HG03135 (cell line): Measurements from ENCODE around the gene SPP2.

Source experiments
- ATAC-seq: cut with Tn5 transposase; IDR thresholded peaks from one replicate; pipeline ENCODE4 v1.9.1; 2021; ENCODE audit warnings: mild to moderate bottlenecking, moderate library complexity; ENCODE audit not compliant: unreplicated experiment

Gene SPP2, protein sequence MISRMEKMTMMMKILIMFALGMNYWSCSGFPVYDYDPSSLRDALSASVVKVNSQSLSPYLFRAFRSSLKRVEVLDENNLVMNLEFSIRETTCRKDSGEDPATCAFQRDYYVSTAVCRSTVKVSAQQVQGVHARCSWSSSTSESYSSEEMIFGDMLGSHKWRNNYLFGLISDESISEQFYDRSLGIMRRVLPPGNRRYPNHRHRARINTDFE

DNA sequence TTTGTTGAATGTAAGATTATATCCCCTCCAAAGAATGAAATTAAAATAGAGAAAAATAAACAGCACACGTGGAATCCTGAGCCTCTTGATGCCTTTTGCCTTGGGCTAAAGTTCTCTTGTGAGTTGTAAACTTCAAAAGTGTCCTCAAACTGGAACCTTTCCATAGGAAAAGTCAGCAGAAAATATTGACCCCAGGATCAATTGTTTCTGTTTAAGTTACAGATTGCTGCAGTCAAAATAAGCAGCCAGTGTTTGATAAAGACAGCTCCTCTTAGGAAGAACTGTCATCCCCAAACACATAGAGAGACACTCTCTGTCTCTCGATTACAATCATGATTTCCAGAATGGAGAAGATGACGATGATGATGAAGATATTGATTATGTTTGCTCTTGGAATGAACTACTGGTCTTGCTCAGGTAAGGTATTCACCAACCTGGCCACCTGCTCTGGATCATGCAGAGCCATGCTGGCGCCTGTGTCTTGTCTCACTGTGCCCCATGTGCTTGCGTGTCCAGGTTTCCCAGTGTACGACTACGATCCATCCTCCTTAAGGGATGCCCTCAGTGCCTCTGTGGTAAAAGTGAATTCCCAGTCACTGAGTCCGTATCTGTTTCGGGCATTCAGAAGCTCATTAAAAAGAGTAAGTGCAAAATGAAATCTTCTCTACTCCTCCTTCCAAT, at the start of gene SPP2:
TSS of gene SPP2 (plus strand) at position 248 of the 681 bp plus-strand sequence. CDS start at position 333, 85 bp downstream.
- ATAC-seq, result no peak

DNA sequence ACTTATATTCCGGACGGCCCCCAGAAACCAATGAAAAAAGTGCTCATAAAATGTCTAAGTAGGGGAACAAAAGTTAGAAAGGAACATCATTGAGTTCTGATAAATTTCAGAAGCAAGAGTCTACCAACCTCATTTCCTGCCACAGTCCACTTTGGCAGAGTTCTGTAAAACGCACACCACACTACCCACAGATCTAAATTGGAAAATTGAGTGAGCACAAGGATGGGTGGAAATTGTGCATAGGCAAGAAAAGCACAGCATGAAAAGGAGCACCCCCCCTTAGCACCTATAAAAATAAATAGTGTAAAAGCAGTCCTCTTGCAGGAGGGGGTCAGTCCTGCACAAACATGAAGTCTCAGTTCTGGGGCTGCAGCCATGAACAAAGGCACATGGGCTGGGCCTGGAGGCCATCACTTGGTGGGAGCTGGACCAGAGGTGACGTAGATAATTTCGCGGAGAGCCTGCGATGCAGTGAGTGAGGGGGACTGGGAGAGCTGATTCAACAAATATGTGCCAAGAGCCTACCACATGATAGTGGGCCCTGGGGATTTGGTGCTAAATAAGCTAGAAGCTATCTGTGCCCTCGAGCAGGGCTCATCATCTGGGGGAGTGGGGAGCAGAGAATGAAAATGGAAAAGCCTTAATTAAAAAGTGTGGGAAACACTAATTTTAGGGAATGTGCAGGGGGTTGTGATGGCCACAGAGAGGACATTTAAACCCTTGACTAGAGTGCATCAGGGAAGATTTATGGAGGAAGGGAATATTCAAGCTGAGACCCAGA, 48.9 kb upstream of the SPP2 start:
- no peak for ATAC-seq

DNA sequence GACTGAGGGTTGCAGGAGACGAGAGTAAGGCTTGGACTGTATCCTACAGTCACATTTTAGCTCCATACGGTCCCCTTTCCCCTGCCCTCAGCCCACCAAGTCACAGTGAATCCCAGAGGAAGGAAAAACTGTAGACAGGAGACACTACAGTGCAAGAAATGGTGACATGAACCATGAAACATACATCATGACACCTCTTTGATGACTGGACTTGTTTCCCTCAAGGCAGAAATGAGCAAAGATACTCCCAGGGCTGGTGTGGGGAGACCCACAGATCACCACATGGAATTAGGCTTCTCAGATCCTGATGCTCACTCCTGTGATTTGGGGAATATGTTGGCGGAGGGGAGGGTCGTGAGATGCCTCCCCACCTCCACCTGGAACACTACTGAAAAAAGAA, 48.2 kb upstream of the SPP2 start:
- no peak for ATAC-seq

DNA sequence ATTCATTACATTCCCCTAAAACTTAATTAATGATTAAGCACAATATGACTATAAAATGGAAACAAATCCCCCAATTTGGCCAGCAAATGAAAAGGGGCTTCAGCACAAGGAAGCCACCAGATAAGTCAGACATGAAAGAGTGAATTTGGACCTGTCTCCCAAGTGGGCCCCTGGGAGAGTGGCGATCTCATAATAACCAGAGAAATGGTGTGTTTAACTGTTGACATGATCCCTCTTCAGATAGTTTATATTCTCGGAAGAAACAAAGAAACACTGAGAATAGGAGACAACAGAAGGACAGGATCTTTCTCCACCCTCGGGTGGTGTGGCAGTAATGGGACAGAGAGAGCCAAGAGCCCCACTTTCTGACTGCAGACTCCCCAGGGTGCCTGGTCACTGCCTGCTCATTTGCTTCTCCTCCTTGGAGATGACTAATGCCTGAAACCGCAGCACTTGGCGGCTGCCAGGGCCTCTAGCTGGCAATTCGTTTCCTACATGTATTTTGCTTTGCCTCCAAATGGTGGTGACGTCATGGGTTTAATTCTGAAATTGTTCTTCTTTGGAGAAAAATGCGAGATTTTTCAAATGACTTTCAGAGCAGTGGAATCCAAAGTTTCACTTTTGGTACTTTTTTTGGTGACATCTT, 46.4 kb upstream of the SPP2 start:
- ATAC-seq, result no peak

DNA sequence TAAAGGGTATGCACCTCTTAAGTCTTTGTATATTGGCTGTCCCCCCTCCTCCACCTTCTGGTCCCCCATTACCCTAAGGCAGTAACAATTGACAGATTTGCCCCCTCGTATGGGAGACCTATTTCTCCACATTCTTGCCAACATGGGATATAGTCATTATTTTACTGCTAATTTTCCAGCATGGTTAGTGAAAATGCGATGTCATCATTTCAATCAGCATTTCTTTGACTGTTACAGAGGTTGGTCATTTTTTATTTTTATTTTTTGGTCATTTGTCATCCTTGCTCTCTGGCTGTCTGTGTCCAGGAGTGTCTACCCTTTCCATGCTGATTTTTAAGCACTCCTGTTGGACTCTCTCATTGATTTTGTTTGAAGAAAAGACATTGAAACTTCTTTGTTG, 45.4 kb upstream of the SPP2 start:
- no peak for ATAC-seq

DNA sequence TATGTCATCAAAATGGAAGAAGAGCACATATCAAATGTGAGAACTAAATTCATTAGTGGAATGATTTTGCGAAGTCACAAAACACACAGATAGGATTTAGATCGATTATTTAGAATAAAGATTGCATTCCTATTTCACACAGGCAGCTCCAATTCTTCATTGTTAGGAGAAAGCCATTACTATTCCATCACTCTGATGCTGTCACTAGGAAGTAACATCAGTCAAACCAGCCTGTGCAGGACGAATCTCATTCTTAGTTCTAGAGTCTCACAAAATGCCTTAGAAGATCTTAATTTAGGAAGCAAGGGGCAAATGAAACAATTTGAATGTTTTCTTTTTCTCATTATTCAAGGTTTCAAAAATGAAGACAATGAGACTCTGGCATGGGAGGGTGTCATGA, 44.0 kb upstream of the SPP2 start:
- ATAC-seq, result no peak

DNA sequence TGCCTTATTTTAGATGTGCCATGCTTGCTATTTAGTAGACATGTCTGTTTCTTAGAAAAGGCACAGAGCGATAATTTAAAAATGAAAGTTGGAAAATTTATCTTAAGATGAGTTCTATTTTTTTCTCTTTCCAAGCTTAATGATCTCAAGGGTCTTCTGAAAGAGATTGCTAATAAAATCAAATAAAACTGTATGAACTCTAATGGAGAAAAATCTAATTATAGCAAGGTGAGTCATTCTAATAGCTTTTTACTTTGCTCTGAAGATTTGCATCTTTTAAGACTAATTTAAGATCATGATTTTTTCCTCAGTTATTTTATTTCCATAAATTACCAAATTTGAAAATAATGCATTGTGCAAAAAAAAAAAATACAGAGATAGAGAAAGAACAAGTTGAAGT, 36.1 kb upstream of the SPP2 start:
- no peak for ATAC-seq

DNA sequence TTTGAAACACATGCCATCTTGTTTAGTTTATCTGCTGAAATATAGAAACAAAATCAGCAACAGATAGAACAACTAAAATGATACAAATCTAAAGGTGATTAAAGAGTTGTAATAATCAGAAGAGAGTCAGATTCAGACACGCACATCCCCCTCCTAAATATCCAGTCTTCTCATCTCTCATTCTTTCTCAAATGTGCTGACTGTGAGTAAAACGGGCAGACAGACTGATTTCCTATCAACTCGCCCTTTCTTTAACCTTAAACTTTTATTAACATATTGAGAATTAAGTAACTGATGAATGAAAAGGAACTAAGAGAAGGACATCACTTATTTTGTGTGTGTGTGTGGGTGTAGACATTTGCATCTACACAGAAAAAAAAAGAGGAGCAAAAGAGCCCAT, 34.6 kb upstream of the SPP2 start:
- ATAC-seq, result no peak

DNA sequence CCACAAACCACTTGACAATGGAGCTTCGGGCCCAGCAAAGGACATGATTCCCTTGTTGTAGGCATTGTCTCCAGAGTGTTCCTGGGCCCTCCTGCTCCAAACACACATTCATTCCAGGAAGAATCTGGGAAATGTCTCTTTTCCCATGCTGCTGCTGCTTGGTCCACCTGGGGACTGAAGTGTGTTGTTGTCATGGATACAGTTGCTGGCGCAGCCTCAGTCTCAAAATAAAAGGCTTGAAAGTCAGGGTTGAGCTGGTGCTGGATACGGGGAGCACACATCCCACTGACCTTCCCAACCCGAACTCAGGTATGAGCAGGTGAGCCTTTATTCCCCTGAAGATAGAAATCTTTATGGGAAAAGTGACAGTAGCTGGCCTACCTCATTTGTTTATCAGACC, 30.6 kb upstream of the SPP2 start:
- no peak for ATAC-seq

DNA sequence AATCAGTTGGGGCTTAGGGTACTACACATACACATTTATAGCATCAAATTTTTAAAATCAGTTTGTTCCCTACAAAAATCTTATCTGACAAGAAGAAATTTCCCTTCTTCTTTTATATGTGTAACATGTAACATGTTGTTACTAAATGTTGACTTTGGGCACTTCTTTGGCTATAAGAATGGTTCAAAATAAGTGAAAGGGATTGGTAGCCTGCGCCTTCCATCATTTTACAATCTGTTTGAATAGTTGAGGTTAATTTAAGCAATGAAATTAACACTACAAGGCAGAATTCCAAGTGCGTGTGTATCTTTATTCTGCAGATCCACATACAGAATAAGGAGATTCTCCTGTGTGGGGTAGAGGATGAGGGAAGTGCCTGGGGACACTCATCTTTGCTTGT, 30.2 kb upstream of the SPP2 start:
- ATAC-seq, result no peak

DNA sequence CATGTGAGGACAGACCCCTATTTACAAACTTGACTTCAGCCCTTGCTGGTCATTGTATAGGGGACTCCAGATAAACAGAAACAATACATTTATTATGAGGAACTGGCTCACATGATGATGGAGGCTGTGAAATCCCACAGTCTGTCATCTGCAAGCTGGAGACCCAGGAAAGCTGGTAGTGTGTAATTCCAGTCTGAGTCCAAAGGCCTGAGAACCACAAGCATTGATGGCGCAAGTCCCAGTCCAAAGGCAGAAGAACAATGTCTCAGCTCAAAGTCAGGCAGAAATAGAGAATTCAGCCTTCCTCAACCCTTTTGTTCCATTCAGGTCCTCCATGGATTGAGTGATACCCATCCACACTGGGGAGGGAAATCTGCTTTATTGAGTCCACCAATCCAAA, 28.1 kb upstream of the SPP2 start:
- ATAC-seq, result no peak

DNA sequence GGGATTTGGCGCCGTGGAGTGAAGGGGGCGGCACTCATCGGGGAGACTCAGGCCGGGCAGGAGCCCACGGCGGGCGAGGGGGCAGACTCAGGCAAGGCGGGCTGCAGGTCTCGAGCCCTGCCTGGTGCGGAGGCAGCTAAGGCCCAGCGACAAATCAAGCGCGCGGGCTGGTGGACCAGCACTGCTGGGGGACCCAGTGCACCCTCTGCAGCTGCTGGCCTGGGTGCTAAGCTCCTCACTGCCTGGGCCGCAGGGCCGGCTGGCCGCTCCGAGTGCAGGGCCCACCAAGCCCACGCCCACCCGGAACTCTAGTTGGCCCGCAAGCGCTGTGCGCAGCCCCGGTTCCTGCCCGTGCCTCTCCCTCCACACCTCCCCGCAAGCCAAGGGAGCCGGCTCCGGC, 26.2 kb upstream of the SPP2 start:
- ATAC-seq, result no peak

DNA sequence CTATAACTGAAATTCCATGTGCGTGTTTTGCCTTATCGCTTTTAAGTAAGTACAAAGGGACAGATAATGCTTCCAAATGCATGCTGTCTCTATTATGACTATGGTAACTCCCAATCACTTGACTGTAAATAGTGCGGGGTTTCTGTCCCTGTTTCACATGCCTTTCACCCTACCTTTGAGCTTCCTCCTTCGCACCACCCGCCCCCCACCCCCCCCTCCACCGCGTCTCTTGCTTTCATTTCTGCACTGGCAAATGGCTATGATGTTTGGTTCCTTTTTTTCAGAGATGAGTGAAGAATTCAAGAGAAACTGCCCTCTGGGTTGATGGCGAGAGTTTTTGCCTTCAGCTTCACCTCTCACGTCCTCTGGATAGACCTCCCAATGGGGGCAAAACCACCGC, 25.0 kb upstream of the SPP2 start:
- ATAC-seq, result no peak

DNA sequence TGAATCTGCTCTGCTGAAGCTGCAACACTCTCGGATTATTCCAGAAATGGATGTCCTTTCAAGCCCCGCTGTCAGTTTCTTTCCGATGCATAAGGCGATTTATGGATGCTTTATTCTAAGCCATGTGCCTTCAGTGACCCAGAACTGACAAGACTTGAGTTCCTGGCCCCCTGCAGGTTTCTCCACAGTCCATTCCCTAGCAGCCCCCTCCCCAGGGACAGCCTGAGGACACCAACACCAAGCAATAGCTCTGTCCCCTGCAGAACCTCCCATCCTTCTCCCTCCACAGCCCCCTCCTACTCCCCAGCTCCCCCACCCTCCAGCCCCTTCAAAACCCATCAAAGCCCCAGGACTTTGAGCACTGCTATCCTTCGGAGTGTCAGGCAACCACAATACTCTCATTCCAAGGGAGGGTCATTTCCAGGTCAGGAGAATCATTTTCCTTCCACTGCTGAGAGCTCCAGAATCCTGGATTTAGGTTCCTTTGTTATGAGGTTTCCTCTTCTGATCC, 24.6 kb upstream of the SPP2 start:
- no peak for ATAC-seq

DNA sequence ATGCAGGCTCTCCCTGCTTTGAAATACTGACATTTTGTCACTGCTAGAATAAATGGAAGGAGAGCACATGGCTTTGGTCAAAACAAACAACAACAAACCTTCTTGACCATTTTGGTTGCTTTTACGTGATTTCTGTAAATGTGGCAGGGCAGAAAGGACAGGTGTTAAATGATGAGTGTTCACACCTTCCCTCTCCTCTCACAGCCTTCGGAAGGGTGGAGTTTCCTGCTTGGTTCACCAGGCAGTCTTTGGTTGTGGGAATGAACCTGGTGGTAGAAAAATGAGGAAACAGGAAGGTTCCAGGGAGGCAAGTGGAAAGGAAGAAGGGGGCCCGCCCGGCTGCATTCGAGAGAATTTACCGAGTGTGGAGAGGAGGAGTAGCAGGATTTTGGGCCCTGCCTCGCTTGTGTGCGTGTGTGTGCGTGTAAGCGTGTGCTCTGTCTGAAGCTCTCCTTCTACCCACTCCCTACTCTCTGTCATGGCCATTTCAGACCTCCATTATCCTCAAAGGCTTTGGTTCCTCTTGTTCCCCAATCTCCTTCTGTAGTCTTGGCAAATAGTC, 23.7 kb upstream of the SPP2 start:
- no peak for ATAC-seq

DNA sequence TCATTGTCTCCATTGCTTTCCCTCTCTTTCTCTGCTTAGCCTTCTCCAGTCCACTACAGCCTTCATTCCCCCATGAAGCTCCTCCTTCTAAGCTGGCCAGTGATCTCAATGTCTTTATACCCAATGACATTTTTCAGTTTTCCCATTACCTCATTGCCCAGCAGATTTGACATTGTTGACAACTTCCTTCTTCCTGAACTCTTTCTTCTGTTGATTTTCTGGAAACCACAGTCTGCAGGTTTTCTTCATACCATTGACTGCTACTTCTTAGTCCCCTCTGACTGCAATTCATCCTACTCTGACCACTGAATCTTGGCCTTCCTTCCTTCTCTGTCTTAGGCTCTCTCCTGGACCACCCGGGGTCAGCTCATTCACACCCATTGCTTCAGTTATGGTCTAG, 22.9 kb upstream of the SPP2 start:
- ATAC-seq, result no peak

DNA sequence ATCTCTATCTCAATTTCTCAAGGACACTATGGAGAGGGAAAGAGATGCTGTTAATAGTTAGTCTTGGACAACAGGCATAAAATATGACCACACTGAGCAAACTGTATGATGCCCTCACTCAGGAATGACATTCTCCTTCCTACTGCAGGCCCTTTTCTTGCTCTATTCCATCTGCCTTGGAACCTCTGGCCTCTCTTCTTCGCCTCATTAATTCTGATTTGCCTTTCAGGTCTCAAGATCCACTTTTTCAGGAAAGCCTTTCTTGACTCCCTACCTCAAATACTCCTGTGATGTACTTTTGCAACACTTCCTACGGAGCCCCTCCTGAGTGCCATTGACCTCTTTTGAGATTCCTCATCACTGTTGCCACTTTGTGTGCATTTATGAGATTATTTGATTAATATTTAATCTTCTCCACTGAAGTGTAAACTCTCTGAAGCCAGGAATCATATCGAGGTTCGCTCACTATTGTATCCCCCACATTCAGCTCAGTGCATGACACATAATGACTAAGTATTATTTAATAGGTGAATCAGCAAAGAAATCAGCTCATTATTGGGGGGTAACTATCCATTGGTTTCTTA, 21.3 kb upstream of the SPP2 start:
- ATAC-seq, result no peak

DNA sequence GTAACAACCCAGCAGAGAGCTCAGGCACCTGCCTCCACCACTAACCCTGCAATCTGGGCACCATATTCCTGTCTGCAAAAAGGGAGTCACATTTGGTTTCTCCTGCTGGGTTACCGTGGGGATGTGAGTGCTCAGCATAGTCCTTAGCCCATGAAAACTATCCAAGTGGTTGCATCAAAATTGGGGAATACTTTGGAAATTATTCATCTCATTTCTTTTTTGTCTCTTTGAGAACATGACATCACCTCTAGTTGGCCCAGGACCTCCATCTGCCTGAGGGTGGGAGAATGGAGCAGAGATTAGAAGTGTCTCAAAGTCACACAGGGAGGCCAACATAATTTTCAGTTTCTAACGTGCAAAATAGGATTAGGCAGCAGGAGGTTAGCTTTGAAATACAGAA, 19.3 kb upstream of the SPP2 start:
- ATAC-seq, result no peak

DNA sequence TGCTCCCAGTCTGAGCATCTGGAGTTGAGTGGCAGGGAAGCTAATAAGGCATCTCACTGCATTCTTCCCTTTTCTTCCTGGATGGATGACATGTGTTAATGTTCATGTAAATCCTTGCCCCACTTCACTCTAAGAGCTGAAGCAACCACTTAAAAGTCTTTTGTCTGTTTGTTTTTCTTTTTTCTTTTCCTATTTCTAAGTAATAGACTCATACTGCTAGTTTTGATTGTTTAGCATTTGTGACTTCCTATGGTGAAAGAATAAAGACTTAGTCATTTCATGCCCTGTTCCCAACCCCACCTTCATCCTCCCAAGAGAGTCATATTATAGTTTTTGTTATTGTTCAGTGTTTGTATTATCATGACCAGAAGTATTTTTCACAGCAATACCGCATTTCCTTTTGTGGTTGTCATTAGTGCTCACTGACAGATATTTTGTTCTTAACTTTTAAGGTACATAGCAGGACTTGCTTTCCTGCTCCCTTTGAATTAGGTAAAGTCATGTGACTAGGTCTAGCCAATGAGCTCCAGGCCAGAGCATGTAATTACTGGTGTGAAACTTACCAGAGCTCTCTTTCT, 18.1 kb upstream of the SPP2 start:
- no peak for ATAC-seq

DNA sequence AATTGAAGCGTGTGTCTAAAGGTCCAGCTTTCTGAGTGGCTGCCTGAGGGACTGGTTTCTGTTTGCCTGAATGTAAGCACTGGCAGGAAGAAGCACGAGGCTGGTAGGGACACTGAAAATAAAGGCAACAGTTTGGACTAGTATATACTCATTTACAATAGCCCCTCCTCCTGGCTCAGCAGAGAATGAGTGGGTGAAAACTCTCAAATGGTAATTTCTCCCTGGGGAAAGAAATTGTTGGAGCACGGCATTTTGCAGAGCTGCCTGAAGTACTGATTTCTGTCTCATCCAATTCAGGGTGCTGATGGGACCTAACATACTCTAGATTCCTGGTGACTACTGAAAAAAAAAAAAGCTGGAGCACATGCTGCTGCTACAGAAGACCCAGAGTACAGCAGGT, 17.3 kb upstream of the SPP2 start:
- no peak for ATAC-seq
